Renal cortical epithelial cell (primary cell): Measurements from ENCODE around the gene EXOC6B. TPM values are rescaled to one million over a fixed set of nuclear protein-coding genes. Genes with fewer than 3 reads are reported as not detected.

Experiments
- DNase-seq: peaks from one replicate; pipeline ENCODE4 v3.0.0-alpha.2; 2011; ENCODE audit warnings: low read depth
- total RNA-seq: library from RNA; depleted of rRNA; stranded (reverse); fragments of >200 nt; gene quantifications from 2 replicates; pipeline ENCODE4 v1.2.3, GENCODE V29; 2014

The EXOC6B gene
- total RNA-seq, 1 donor from 2014 or later: 56.0 TPM

DNA sequence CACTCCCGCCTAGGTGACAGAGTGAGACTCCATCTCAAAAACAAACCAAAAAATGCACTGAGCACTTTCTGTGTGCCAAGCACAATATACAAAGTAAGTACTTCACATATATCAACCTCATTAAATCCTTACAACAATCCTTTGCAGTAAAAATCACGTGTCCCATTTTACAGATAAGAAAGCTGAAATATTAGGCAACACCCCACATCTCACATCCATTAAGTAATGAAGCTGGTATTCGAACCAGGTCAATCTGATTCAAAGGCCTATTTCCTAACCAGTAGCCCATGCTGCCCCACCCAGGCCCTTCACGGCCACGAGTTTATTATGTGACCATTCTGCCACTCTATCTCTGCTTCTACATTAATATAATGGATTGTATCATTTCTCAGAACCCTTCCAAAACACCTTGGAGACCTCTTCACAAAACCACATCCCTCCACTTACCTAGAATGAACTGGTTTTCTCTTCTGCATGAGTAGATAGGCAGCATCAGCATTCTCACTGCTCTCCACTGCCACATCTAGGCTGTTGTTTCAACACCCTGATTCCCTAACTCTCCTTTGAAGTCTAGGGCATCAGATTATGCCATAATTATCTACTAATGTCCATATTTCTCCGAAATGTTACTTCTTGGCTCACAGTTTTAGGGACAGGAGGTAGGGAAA is 3.1 kb upstream of the EXOC6B start:
- no peak for DNase-seq

DNA sequence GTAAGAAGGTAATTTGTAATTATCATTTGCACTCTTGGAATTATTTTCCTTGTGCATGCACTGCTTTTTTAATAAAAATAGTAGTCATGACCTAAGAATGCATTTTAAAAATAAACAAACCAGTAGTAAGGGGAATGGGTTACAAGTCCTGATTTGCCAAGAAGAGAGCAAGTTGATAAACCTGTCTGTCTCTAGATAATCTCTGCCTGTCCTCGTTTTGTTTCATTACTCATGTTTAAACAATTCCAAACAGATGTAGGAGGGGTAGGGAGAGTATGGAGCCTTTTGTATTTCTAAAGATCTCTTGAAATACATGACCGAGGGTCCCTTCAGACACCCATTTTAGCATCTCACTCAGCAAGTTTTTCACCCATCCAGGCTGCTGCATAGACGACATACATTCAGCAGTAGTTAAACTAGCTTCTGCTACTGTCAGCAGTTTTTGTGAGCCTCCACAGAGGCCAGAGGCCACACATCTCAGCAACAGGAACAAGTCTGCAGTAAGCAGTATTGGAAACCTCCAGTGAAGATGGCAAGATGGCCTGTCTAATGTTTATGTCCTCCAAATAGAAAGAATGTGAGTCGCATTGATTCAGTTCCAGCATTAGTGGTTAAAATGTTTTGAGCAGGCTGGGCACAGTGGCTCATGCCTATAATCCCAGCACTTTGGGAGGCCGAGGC is 2.3 kb upstream of the EXOC6B start:
- peak; percentile 21 for DNase-seq

DNA sequence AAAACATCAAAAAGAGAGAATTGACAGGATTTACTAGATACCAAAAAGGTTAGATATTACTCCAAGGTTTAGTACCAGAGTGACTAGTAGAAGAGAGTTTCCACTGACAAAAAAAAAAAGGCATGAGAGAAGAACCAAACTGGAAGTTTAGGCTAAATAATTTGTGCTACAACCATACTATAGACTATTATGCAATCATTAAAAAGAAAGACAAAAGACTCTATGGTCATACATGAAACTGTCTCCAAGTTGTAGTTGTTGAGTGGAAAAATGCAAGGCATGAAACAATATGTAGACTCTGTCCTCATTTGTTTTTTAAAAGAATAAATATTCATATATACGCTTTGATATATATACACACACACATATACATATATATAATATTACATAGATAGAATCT is 1.7 kb upstream of the EXOC6B start:
- DNase-seq: no peak

DNA sequence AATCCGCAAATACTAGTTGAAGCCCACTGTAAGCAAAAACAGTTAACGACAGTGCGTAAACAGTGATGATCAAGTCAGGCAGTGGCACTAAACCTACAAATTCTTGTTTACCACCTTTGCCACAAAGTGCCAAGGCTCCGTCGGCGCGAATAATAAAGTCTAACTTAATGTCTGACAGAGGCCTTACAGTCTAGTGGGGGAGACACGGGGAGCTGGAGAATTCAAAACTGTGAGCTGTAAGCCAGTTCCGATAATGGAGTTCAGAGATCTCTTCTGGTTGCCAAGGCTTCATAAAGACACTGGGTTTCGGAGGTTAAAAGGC is 284 bp upstream of the EXOC6B start:
- DNase-seq: no peak

DNA sequence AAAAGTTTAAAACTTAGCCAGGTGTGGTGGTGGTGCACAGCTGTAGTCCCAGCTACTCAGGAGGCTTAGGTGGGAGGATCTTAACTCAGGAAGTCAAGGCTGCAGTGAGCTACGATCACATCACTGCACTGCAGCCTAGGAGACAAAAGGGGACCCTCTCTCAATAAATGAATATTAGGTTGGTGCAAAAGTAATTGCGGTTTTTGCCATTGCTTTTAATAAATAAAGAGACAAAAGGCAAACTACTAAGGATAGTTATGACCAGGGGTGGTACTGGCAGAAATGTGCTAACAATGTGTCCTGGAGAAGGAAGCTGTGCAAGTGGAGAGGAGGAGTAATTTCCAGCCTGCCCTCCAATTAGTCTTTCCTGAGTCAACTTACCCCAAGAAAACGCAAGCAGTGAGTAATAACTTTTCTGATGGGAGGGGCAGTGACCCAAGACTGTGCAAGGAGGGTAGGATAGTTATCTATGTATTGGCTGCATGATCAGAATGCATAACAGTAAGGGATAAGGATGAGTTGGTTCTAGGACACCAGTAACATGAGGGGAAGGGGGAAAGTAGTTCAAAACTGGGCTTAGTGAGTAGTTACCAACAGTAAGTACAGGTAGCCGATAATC is 1.5 kb downstream of the EXOC6B start:
- peak; percentile 60 for DNase-seq

DNA sequence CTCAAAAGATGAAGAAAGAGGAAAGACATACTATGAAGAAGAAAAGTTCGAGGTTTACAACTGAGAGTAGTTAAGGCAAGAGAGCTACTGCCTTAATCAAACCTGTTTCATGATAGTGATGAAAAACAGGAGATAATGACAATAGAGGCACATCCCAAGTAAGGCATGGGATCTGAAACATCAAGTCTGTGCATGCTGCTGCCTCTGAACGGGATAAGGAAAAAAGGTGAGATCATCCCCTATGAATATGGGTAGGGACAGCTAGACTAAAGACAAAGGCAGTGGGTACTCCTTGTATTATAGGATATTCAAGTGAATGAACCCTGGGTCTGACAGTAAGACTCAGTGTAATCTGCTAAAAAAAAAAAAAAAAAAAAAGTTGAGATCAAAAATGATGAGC is 3.0 kb downstream of the EXOC6B start:
- no peak for DNase-seq

DNA sequence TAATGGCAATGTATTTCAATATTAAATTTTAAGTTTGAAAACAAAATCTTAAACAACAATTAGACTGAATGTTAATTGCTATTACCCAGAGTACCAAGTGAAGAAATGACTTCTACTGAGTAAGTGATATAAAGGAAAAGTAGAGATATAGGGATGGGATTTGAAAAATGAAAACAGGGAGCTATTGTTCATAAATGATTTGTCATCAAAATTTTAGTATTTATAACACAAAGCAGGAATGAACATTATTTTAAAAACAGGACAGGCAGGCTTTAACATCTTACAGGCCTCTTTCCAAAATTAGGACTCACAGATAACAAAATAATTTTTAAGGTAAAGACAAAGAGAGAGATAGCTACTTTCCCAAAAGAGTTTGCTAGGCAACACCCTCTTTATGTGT is 3.9 kb downstream of the EXOC6B start:
- no peak for DNase-seq

DNA sequence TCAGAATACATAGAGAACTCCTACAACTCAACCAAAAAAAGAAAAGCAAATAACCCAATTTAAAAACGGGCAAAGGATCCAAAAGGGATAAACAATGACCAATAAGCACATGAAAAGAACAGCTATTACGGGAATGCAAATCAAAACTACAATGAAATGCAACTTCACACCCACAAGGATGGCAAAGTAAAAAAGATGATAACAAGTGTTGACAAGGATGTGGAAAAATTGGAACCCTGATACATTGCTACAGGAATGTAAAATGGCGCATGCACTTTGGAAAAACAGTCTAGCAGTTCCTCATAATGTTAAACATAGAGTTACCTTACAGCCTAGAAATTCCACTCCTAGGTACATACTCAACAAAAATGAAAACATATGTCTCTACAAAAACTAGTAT is 4.7 kb downstream of the EXOC6B start:
- DNase-seq: no peak

DNA sequence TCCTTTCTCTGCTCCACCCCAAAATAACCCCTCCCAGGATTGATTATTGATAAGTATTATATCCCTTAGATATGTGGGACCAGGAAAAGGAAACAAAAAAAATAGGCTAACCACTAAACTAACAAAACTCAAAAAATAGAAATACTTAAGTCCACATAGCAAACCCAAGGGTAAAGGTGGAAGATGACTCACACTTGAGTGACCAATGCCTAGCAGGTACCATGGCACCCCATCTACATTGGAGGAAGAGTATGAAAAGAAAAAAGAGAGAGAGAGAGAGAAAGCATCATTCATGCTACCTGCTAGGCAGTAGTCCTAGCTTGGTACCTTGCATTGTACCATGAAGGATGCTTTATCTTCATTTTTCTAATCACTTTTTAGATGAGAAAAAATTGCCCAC is 6.3 kb downstream of the EXOC6B start:
- peak; percentile 28 for DNase-seq

DNA sequence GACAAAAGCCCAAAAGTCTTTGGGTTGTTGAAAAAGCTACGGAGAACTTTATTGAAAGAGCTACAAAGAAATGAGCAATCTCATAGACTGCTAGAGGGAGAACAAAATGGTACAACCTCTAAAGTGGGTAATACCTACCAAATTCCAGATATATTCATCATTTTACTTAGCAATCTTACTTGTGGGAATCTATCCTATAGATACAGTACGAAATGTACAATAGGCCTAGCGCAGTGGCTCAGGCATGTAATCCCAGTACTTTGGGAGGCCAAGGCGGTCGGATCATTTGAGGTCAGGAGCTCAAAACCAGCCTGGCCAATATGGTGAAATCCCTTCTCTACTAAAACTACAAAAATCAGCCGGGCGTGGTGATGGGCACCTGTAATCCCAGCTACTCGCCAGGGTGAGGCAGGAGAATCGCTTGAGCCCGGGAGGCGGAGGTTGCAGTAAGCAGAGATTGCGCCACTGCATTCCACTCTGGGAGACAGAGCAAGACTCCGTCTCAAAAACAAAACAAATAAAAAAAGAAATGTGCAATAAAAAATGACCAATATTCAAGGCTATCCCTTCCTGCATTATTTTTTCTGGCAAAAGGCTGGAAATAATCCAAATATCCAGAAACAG is 10.1 kb downstream of the EXOC6B start:
- no peak for DNase-seq

DNA sequence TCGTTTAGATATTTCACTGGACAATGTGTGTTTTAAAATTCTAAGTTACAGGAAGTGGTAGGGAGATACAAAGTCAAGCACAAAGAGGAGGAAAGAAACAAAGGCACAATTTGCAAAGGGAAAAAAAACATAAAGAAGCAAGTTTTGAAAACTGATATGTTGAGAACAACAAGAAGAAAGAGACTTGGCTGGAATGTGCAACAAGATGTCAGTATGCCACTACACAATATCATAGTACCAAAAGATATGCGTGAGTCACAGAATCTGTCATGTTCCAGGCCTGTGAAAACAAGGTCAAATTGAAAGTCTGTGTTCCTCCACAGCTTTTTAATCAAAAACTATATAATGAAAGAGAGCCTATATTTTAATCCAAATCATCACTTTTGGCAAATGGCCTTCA is 12.0 kb downstream of the EXOC6B start:
- peak; percentile 7 for DNase-seq

DNA sequence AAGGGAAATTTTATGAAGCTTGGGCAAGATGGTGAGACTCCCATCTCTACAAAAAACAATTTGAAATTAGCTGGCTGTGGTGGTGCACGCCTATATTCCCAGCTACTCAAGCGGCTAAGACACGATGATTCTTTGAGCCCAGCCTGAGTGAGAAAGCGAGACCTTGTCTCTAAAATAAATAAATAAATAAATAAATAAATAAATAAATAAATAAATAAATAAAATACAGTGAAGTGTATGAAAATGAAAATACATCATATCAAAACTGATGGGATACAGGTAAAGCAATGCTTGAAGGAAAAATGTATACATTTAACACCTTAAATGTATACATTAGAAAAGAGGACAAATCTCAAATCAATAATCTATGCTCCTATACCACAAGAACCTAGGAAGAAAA is 15.7 kb downstream of the EXOC6B start:
- no peak for DNase-seq

DNA sequence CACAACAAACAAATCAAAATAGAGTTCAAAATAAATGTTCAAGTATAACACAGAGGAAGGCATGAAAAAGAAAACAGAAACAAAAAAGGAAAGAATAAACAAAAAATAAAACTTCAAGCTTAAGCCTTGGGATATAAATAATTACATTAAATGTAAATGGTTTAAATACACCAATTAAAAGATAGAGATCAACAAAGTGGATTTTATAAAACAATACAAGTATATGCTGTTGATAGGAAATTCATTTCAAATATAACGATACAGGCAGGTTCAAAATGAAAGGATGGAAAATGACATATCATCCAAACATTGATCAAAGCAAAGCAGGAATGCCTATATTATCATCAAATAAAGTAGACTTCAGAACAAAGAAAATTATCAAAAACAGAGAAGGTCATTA is 16.7 kb downstream of the EXOC6B start:
- DNase-seq: no peak

DNA sequence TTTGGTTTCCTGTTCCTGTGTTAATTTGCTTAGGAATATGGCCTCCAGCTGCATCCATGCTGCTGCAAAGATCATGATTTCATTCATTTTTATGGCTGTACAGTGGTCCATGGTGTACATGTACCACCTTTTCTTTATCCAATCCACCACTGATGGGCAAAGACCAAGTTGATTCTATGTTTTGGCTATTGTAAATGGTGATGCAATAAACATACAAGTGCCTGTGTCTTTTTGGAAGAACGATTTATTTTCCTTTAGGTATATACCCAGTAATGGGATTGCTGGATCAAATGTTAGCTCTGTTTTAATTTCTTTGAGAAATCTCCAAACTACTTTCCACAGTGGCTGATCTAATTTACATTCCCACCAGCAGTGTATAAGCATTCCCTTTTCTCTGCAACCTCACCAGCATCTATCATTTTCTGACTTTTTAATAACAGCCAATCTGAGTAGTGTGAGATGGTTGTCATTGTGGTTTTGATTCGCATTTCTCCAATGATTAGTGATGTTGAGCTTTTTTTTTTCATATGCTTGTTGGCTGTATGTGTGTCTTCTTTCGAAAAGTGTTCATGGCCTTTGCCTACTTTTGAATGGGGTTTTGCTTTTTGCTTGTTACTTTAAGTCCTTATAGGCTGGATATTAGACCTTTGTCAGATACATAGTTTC is 19.4 kb downstream of the EXOC6B start:
- no peak for DNase-seq

DNA sequence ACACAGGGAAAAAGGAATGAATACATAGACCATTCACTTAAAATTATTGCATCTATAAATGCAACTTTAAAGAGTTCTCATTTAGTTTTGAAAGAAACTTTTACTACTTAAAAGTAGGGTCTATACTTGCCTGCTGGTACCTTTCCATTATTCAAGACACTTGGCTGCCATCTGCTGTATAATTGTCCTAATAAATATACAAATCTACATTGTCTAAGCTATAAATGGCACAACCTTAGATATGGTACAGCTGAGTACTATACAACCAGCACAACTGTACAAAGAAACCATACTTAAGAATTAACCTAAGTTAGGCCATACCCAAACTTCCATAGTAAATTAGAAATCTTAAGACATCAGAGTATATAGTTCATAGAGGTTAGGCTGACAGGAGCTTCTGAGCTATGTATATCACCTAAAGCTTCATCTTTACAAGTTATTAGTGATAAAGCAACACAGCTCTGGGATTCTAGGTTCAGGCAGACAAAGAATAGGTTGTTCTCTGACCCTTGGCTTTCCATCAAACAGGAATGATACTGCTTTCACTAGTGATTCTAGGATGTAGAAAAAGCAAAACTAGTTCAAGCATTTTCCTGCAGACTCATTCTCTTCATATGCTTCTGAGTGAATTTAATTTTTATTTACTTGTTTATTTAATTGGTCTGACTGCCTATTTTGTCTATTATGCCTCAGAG is 22.1 kb downstream of the EXOC6B start:
- no peak for DNase-seq

DNA sequence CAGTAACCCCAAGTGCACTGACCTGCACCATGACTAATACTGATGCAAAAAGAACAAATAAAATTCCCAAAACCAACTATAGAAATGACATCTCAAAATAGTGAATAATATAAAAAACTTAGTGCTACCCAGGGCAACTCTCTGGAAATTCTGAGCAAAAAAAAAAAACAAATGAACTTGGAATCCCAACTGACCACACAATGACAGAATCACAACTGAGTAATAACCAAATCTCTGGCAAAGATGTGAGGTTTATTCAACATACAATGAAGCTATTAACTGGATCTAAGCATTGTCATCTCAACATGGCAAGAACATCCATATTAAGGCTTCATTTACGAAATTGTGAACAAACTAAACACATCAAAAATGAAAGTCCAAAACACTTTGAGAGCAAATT is 22.7 kb downstream of the EXOC6B start:
- DNase-seq: peak; percentile 16

DNA sequence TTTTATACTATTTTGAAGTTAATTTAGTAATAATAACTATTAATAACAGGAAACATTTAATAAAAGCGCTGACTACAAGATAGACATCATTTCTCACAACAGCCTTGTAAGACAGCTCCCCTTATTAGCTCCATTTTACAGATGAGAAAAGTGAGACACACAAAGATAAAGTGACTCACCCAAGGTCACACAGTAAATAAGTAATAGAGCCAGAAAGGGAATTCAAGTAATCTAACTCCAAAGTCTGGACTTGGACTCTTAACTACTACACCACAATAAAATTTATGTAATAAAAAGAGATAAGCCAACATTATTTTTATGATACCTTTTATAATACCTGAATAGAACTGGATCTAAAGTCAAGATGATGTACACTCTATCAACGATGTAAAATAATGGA is 25.3 kb downstream of the EXOC6B start:
- DNase-seq: no peak

DNA sequence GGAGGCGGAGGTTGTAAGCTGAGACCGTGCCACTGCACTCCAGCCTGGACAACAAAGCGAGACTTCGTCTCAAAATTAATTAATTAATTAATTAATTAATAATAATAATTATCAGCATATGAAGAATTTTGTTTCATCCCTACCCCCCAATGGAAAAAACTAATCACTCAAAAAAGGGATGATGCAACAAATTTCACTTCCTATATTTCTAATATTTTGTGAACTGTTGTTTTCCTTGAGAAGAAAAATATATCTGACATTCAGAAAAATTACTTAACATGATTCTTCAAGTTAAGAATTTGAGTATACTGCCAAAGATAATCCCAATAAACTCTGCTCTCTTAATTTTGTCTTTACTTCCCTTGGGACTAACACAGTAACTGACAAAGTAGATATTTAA is 28.1 kb downstream of the EXOC6B start:
- no peak for DNase-seq

DNA sequence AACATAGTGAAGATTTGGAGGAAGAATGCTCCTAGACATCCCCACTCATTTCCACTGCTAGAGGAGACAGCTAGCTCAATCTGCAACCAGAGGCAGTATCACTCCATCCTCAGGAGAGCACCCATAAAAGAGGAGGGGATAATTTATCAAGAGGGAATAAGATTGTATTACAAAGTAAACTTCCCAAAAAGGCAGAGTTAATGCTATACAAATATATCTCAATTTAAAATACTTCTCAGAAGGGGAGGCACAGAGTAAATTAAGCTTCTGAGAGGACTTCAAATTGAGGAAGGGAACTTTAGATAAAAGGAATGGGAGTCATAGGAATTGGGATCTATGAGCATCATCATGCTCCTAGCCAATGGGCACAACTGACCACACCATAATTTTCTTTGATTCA is 29.1 kb downstream of the EXOC6B start:
- DNase-seq: no peak

DNA sequence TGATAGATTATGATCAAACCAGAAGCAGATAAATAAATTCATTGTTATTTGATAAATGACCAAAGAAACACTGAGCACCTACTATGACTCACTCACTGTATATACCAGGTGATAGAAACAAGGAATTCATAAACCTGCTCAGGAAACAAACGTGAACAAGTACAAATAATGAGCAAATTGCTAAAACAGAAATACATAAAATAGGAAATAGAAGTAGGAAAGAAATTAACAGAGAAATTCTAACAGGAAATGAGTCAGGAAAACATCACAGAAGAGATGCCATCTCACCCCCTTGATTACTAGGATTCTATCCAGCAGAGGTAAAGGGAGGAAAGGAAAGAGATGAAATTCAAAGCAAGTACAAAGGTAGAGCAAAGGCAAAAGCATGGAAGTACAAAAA is 31.3 kb downstream of the EXOC6B start:
- DNase-seq: peak; percentile 23

DNA sequence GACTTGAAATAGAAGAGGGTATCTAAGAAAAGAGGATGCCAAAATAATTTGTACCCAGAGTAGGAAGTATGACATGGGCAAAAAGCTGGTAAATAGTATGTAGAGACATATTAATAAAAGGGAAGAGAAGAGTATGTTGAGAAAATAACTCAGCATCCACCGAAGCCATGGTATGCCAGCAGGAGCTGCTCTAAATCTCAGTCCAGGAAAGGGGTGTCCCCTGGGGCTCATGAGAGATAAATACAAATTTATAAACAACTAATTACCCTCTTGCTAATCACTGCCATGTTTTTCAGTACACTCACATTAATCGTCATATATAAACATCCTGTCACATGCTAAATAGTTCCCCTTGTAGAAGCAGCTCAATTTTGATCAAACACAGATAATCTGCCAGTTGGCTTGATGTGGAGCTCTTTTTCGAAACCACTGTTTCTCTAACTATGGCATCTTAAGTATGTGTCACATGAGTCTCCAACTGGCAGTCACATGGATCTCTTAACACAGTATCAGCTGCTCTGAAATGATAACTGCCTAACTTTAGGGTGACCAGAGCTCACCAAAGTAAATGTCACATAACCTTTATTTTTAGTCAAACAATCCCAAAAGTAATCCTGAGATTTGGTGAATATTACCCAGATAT is 31.9 kb downstream of the EXOC6B start:
- peak; percentile 38 for DNase-seq
